Activated CD4-positive, alpha-beta T cell treated with anti-CD3 and anti-CD28 coated beads, Interleukin-2, Interleukin-4, amounts not matched to agents 100 ng/mL and 50 ng/mL, durations not matched to agents 16 hours and 8 hours (primary cell): ENCODE results near the gene MYO7B.

Experiments
- DNase-seq: peaks from one replicate; pipeline ENCODE4 v3.0.0-alpha.2; 2020; ENCODE audit warnings: low spot score

The MYO7B gene

GRCh38 chr2:127589358-127589757 is 53.9 kb downstream of the MYO7B start:
- no peak for DNase-seq

DNA sequence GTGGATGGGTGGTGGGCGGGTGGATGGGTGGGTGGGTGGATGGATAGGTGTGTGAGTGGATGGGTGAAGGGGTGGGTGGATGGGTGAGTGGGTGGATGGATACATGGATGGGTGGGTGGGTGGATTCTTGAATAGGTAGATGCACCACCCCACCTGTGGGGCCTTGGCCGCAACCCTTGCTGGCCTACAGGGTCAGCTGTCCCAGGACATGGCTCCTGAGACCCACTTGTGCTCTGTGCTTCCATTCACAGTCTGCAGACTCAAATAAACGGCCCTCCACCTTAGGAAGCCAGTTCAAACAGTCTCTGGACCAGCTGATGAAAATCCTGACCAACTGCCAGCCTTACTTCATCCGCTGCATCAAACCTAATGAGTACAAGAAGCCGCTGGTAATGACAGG is 54.4 kb downstream of the MYO7B start:
- DNase-seq = no peak

- DNase-seq = no peak
Measured at GRCh38 chr2:127590386-127591190, 55.1 kb downstream of the MYO7B start.

DNA sequence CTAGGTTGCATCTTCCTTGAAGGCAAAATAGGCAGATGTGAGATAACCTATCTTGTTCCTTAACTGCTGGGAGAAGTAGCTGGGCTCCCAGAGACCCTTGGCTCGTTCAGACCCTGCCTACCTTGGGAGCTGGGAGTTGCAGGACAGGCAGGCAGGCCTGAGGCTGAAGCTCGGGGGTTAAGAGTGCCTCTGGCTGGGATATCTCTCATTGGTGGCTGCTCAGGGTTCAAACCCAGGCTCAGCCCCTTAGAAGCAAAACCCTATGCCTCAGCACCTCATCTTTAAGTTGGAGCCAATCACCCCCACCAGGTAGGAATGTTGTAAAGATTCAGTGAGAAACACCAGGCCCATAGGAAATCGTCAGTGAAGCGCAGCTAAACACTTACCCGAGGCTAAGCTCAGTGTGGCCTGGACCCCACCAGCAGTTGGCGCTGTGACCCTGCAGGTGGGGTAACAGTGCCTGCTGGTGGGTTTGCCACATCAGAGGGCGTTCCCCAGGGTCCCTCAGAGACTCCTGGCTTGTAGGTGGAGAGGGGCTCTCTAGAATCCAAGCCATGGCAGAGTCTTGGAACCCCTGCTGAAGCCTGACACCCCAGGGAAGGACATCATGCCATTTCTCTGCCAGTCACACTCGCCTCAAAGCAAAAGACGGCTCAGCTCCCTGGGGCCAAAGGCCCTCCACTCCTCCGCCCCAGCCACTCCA is 55.9 kb downstream of the MYO7B start:
- peak; percentile 44 for DNase-seq

DNA sequence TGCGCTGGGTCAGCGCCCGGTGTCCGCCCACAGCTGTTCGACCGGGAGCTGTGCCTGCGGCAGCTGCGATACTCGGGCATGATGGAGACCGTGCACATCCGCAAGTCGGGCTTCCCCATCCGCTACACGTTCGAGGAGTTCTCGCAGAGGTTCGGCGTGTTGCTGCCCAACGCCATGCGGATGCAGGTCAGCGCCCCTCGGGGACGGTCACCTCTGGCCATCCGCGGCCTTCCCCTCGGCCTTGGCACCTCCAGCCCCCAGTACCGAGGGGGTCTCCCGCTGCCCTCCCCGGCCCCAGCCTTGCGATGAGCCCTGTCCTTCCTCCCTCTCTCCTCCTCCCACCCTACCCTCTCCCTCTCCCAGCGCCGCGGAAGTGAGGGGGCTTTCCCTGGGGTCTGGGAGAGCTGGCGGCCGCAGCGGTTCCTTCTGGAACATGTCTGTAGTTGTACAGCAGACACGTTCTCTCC is 57.3 kb downstream of the MYO7B start:
- no peak for DNase-seq

GRCh38 chr2:127593228-127594115 is 58.0 kb downstream of the MYO7B start:
- DNase-seq = no peak

DNA sequence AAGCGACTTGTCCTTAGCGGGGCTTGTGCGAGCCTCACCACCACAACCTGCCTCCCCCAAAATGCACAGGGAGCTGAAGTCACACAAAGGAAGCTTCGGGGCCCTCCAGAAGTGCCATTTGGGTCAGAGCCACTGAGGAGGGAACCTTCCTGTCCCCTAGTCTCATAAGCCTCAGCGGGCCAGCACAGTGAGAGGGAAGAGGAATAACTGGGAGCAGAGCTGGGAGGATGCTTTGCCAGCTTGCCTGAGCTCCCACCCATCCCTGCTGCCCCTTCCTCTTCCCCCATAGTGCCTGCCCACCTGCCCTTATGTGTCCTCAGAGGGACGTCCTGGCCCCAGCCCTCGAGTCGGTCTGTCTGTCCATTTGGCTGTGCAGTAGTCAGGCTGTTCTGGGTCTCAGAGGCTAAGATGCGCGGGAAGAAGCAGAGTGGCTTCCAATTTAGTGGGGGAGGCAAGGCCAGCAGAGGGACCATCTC is 58.7 kb downstream of the MYO7B start:
- DNase-seq = no peak

GRCh38 chr2:127596311-127597045 is 61.0 kb downstream of the MYO7B start:
- no peak for DNase-seq

- DNase-seq = no peak
Measured at GRCh38 chr2:127597046-127597983, 61.8 kb downstream of the MYO7B start.

DNA sequence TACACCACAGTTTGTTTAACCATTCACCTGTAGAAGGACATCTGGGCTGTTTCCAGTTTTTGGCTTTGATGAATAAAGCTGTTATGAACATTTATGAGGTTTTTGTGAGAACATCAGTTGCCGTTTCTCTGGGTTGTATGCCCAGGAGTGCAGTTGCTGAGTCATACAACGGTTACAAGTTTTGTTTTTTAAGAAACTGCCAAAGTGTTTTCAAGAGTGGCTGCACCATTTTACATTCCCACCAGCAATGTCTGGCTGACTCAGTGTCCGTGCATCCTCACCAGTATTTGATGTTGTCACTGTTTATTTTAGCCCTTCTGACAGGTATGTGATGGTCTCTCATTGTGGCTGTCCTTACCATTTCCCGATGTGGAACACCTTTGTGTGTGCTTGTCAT is 62.5 kb downstream of the MYO7B start:
- peak; percentile 6 for DNase-seq

GRCh38 chr2:127598711-127599110 is 63.2 kb downstream of the MYO7B start:
- DNase-seq = no peak

- DNase-seq = no peak
Measured at GRCh38 chr2:127599211-127599610, 63.7 kb downstream of the MYO7B start.

- no peak for DNase-seq
Measured at GRCh38 chr2:127604986-127605385, 69.5 kb downstream of the MYO7B start.

DNA sequence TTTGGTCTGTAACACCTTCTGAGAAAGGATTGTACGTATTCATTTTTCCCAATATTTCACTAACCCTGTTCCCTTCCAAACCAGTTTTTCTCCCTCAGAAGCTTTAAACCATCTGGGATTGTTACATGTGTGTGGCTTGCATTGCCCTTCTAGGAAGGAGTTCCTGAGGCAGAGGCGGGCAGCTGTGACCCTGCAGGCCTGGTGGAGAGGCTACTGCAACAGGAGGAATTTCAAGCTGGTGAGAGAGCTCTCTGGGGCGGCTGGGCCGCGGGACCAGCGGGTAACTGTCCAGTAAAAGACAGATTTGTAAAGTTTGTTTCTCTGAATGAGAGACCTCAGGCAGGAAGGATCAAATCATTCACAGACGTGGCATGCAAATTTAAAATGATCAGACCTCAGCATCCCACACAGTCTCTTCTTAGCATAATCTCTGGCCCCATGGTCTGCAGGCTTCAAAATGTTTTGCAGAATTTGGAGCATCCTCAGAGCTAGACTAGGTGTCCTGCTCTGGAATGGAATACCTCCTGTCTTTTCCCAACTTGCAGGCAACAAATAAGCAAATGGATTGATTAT is 70.3 kb downstream of the MYO7B start:
- no peak for DNase-seq

GRCh38 chr2:127606625-127607398 is 71.3 kb downstream of the MYO7B start:
- no peak for DNase-seq

DNA sequence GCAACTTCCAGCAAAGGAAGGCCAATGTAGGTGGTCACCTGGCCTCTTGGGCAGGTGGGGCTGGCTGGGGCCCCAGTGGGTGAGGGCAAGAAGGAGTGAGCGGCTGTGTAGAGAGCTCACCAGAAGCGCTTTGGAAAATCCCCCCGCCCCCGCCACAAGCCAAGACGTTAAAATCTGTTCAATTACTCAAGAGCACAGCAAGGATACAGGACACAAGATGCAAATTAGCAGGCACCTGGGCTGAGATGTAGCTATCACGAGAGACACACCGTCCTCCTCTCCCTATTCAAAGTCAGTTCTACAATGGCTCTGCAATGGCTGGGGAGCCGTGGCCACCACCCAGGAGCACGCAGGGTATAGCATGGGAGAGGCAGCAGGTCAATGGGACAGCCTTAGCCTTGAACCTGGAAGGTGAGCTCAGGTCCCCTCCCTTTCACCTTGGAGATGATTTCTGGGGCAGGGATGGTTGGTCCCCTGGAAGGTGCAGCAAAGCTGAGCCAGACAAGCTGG is 72.0 kb downstream of the MYO7B start:
- DNase-seq = no peak

DNA sequence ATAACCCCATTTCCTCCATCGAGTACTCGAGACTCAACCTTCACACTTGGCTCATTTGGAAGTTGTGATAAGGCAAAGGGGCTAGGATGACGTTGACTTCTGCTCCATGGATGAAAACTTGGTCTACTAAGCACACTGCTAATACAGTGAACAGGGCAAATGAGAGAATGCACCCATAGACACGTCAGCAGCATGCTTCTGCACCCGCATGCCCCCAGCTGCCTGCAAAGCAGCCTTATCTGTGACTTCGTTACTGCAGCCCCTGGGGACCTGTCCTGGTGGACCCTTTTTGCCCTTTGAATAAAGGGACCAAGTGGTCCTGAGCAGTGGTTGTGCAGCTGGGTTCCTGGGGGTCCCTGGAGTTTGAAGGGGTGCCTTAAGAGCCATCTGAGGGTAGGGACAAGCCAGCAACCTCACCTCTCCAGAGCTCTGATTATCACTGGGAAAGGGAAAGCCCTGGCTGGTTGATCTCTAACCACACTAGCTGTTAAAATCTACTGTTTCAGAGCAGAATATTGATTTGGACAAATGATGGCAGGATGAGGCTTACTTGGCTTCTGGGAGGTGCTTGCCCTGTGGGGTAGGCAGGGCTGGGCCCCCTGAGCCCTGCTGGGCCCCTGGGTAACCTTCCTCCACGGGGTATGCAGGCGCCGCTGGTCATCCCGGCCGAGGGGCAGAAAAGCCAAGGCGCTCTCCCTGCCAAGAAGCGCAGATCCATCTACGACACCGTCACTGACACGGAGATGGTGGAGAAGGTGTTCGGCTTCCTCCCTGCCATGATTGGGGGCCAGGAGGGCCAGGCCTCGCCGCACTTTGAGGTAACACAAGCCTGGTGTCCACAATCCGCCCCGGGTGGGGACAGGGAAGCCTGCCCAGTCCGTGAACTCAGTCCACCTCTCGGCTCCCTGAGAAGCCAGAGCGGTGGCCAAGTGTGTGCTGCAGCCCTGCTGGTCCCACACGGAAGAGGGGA is 72.9 kb downstream of the MYO7B start:
- DNase-seq = no peak
